ENCODE measurements around the gene NOX5.
"Not testable (repeated sequence)": the region's sequence is repeated elsewhere in the genome, so short reads cannot be mapped to it uniquely, and the experiment has no call there.

DNA sequence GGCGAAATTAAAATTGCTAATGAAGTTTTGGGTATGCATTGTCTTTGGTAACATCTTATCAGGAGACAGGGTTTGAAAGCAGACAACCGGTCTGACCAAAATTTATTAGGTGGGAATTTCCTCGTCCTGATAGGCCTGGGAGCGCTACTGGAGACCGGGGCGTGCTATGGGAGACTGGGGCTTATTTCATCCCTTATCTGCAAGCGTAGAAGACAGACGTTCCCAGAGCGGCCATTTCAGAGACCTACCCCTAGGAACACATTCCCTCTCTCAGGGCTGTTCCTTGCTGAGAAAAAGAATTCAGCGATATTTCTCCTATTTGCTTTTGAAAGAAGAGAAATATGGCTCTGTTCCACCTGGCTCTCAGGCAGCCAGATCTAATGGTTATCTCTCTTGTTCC is 37.1 kb upstream of the NOX5 start:
- TF ChIP-seq POLR2A, POLR2AphosphoS5, CTCF, EP300 (IDR thresholded peaks at IDR 0.05): not testable (repeated sequence)
